HCT116 (cell line): ENCODE results near the gene GATAD1. TPM values are rescaled to one million over a fixed set of nuclear protein-coding genes. Genes with fewer than 3 reads are reported as not detected.

ENCODE experiments used
- ATAC-seq: fragments of 200-7000 bp; cut with Tn5 transposase; 2 replicates; pipeline ENCODE4 v1.9.1; 2020; ENCODE audit warnings: mild to moderate bottlenecking, moderate library complexity
- BruUV-seq: library from RNA; stranded (reverse); fragments of 400-500 nt; replicated peaks from 2 replicates; lab custom pipeline; 2021; lab: Mats Ljungman, UMichigan
- CTCF ChIA-PET: fragments of 300-600 bp; sonication (Branson Sonifier 250); formaldehyde crosslinking; loops from one replicate; lab custom pipeline; 2021; ENCODE audit warnings: antibody characterized with exemption; lab: Charles Lee
- POLR2A ChIA-PET: fragments of 300-600, 350-600 bp; sonication (Branson Sonifier 250); formaldehyde crosslinking; loops from one replicate; lab custom pipeline; 2021; ENCODE audit warnings: antibody characterized with exemption; lab: Charles Lee
- RAD21 ChIA-PET, 2 experiments: fragments of 300-600 bp; sonication (Branson Sonifier 250); formaldehyde crosslinking; loops; one replicate each; lab custom pipeline; 2023; ENCODE audit warnings: low total read pairs in 2 of 2; ENCODE audit not compliant: uncharacterized antibody in 2 of 2, unreplicated experiment in 2 of 2, low non-redundant PET in 1 of 2; lab: Charles Lee
- DNase-seq: peaks from one replicate; pipeline ENCODE4 v3.0.0-alpha.2; 2010; ENCODE audit warnings: low read depth, low spot score
- H2AFZ ChIP-seq: fragments of 200-600 bp; shearing (Covaris generic), sonication (generic); 2 replicates; pipeline ENCODE4 v1.6.1; 2017; ENCODE audit warnings: low read depth, mixed run types, mixed read lengths, antibody characterized with exemption, low read length; ENCODE audit not compliant: poor library complexity, severe bottlenecking
- H3K27ac ChIP-seq: 2 replicates; pipeline ENCODE4 v1.5.1; 2012; ENCODE audit warnings: low read depth, low read length
- H3K27me3 ChIP-seq: fragments of 200-600 bp; sonication (generic); 2 replicates; pipeline ENCODE4 v1.6.1; 2016; ENCODE audit warnings: mixed run types, low read length, mixed read lengths; ENCODE audit not compliant: insufficient read depth
- H3K36me3 ChIP-seq, 2 experiments: fragments of 200-500 bp in 1 of 2; fragments of 200-600 bp in 1 of 2; sonication (Bioruptor generic) in 1 of 2; sonication (generic) in 1 of 2; 2 replicates each; pipeline versions ENCODE4 v1.5.1 to v1.6.1; 2014 to 2016; ENCODE audit warnings: low read length in 2 of 2, inconsistent platforms in 1 of 2, mixed read lengths in 1 of 2, mixed run types in 1 of 2; ENCODE audit not compliant: insufficient read depth in 2 of 2, control insufficient read depth in 1 of 2
- H3K4me1 ChIP-seq, 2 experiments: fragments of 200-600 bp in 1 of 2; sonication (generic) in 1 of 2; 2 replicates each; pipeline versions ENCODE4 v1.5.1 to v1.6.1; 2012 to 2017; ENCODE audit warnings: low read length in 2 of 2, inconsistent platforms in 1 of 2, mild to moderate bottlenecking in 1 of 2, mixed read lengths in 1 of 2, mixed run types in 1 of 2, moderate library complexity in 1 of 2; ENCODE audit not compliant: insufficient read depth in 2 of 2, control insufficient read depth in 1 of 2
- H3K4me2 ChIP-seq: fragments of 200-600 bp; sonication (generic); 2 replicates; pipeline ENCODE4 v1.6.1; 2017; ENCODE audit warnings: mixed run types, low read length, mixed read lengths
- H3K4me3 ChIP-seq, 2 experiments: fragments of 200-600 bp in 1 of 2; sonication (generic) in 1 of 2; replicated peaks in 1 of 2; 2 replicates each; pipeline ENCODE4 v1.5.1; 2011 to 2016; ENCODE audit warnings: low read length in 2 of 2, control low read depth in 1 of 2, low read depth in 1 of 2, mild to moderate bottlenecking in 1 of 2, mixed read lengths in 1 of 2, mixed run types in 1 of 2
- H3K79me2 ChIP-seq: fragments of 200-600 bp; sonication (generic); 2 replicates; pipeline ENCODE4 v1.6.1; 2017; ENCODE audit warnings: mild to moderate bottlenecking, mixed run types, low read length, moderate library complexity, mixed read lengths; ENCODE audit not compliant: insufficient read depth
- H3K9ac ChIP-seq: fragments of 200-600 bp; sonication (generic); 2 replicates; pipeline ENCODE4 v1.6.1; 2016; ENCODE audit warnings: low read length, mixed read lengths
- H3K9me2 ChIP-seq: fragments of 200-600 bp; sonication (generic), shearing (Covaris generic); 2 replicates; pipeline ENCODE4 v1.6.1; 2017; ENCODE audit warnings: mixed run types, mild to moderate bottlenecking, moderate library complexity; ENCODE audit not compliant: insufficient read depth
- H3K9me3 ChIP-seq, 2 experiments: fragments of 200-500 bp in 1 of 2; fragments of 200-600 bp in 1 of 2; sonication (Bioruptor generic) in 1 of 2; sonication (generic) in 1 of 2; 2 replicates each; pipeline ENCODE4 v1.6.1; 2014 to 2017; ENCODE audit warnings: low read length in 2 of 2, mixed read lengths in 2 of 2, inconsistent platforms in 1 of 2, low read depth in 1 of 2, mild to moderate bottlenecking in 1 of 2, mixed run types in 1 of 2, moderate library complexity in 1 of 2; ENCODE audit not compliant: control insufficient read depth in 1 of 2, insufficient read depth in 1 of 2
- H4K20me1 ChIP-seq: fragments of 200-600 bp; sonication (generic), shearing (Covaris generic); 2 replicates; pipeline ENCODE4 v1.6.1; 2017; ENCODE audit warnings: mixed run types, mild to moderate bottlenecking, moderate library complexity; ENCODE audit not compliant: insufficient read depth
- ATF3 ChIP-seq: IDR thresholded peaks from 2 replicates; pipeline ENCODE4 v1.6.1; 2012
- CTCF ChIP-seq, 3 experiments: fragments of 200-600 bp in 1 of 3; sonication (generic) in 1 of 3; IDR thresholded peaks in 2 of 3; conservative IDR thresholded peaks in 1 of 3; 2 replicates each; pipeline ENCODE4 v1.5.1; 2012 to 2017; ENCODE audit warnings: low read depth in 2 of 3, low read length in 2 of 3, antibody characterized with exemption in 1 of 3, borderline replicate concordance in 1 of 3, control low read depth in 1 of 3, mild to moderate bottlenecking in 1 of 3, mixed read lengths in 1 of 3, mixed run types in 1 of 3, moderate library complexity in 1 of 3; ENCODE audit not compliant: insufficient read depth in 1 of 3
- EZH2phosphoT487 ChIP-seq: fragments of 200-600 bp; IDR thresholded peaks from 2 replicates; pipeline ENCODE4 v1.6.1; 2018; ENCODE audit warnings: antibody characterized with exemption, borderline replicate concordance
- SIN3A ChIP-seq: IDR thresholded peaks from 2 replicates; pipeline ENCODE4 v1.6.1; 2012; ENCODE audit warnings: low read depth
- SP1 ChIP-seq: IDR thresholded peaks from 2 replicates; pipeline ENCODE4 v1.6.1; 2012; ENCODE audit warnings: low read depth
- SRF ChIP-seq: IDR thresholded peaks from 2 replicates; pipeline ENCODE4 v1.6.1; 2012; ENCODE audit warnings: low read depth
- TCF7L2 ChIP-seq: IDR thresholded peaks from 2 replicates; pipeline ENCODE4 v1.7.0; 2011; ENCODE audit warnings: borderline replicate concordance, inconsistent platforms; ENCODE audit not compliant: insufficient read depth, insufficient read length; ENCODE audit errors: extremely low read depth
- ZNF274 ChIP-seq: fragments of 200-500 bp; sonication (Bioruptor generic); IDR thresholded peaks from 2 replicates; pipeline ENCODE4 v1.6.1; 2014; ENCODE audit warnings: mild to moderate bottlenecking, low read depth, low read length, inconsistent platforms
- intact Hi-C: fragments of 100-400 bp; cut with micrococcal nuclease; formaldehyde crosslinking; loops from 2 replicates; pipeline ENCODE4 v1.10.0; 2022
- total RNA-seq: library from RNA; stranded (reverse); gene quantifications from one replicate; pipeline ENCODE4 v1.2.1, GENCODE V29; 2021; ENCODE audit not compliant: unreplicated experiment

The GATAD1 gene
- total RNA-seq, 1 experiment from 2014 or later, result 23.9 TPM

GRCh38 chr7:92460109-92460508 is 12.8 kb downstream of the GATAD1 start:
- Histone ChIP-seq H3K4me1 (no peaks in the 10 kb centered on the region), H3K27me3 (no peaks in the 10 kb centered on the region), H3K4me3 (no peak overlapping the region), H4K20me1 (no peaks in the 10 kb centered on the region), H3K9me3 (no peaks in the 10 kb centered on the region), H3K4me2 (no peak overlapping the region), H3K9me2 (no peaks in the 10 kb centered on the region), H3K79me2 (no peaks in the 10 kb centered on the region), H2AFZ (no peak overlapping the region), H3K9ac (no peak overlapping the region), H3K36me3 (peaks cover 9 to 15% of the 10 kb centered on the region in 2 experiments; a peak in 3 of 4 replicates)
- POLR2A ChIA-PET, result no interaction called here
- CTCF ChIA-PET, result interaction anchor here (0.7 to 2.2 kb wide), 3 partner anchors 12 to 420 kb away, joined by 4 to 24 read pairs (median 8); partner anchors contain the start of gene GATAD1
- DNase-seq, result no peak
- no peak for ATAC-seq
- BruUV-seq, result no TSS peak
- TF ChIP-seq EZH2phosphoT487 (no peak), SIN3A (no peak), SRF (no peak), ZNF274 (no peak), CTCF (IDR thresholded peaks at IDR 0.05 in 2 of 3, conservative IDR thresholded peaks at IDR 0.05 in 1 of 3; ENCODE audit: borderline replicate concordance in 1 of 3, insufficient read depth in 1 of 3, low read depth in 2 of 3, low read length in 2 of 3) (no peak), ATF3 (no peak), SP1 (no peak)
- TF ChIP-seq, all 23 proteins: peak for 0
- intact Hi-C loops, result no loop called here
- H3K27ac ChIP-seq, result no peak overlapping the region
- RAD21 ChIA-PET, result no interaction called here

GRCh38 chr7:92460510-92460909 is 13.2 kb downstream of the GATAD1 start:
- H3K9me3 ChIP-seq, result no peaks in the 10 kb centered on the region
- TF ChIP-seq SIN3A, result no peak
- TF ChIP-seq TCF7L2, result no peak
- no peaks in the 10 kb centered on the region for H3K79me2 ChIP-seq
- BruUV-seq, result no TSS peak
- POLR2A ChIA-PET, result no interaction called here
- intact Hi-C loops, result no loop called here
- CTCF ChIA-PET, result interaction anchor here (0.7 to 2.2 kb wide), 6 partner anchors 13 to 420 kb away, joined by 3 to 24 read pairs (median 4); partner anchors contain the start of gene GATAD1
- no peak overlapping the region for H3K4me3 ChIP-seq
- no peak overlapping the region for H3K27ac ChIP-seq
- DNase-seq, result no peak
- no peaks in the 10 kb centered on the region for H3K4me1 ChIP-seq
- no peak for ATAC-seq
- H3K4me2 ChIP-seq, result no peak overlapping the region
- no peak overlapping the region for H2AFZ ChIP-seq
- RAD21 ChIA-PET, result no interaction called here
- no peaks in the 10 kb centered on the region for H4K20me1 ChIP-seq
- no peaks in the 10 kb centered on the region for H3K27me3 ChIP-seq
- H3K9ac ChIP-seq, result no peak overlapping the region
- no peaks in the 10 kb centered on the region for H3K9me2 ChIP-seq
- peaks cover 8 to 11% of the 10 kb centered on the region in 2 experiments; a peak in 3 of 4 replicates for H3K36me3 ChIP-seq
